ENCODE results near the gene NME7.

NME7 gene

DNA sequence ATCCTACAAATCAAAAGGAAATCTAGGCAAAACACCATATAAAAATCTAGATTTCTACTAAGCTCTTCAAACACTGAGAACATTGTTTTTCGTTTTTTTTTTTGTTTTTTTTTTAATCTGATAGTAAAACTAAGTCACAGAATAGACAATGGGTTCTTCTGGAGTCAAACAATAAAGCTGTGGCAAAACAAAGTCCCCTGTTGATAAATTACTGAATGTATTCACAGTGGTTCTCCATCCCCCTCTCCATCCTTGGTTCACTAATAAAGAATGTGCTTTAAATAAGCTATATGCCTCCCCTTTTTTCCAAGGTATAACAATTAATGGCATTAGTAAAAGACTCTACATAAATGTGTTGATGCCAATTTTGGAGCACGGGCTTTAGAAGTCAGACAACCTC lies 277.8 kb downstream of the NME7 start:
- TF ChIP-seq, protein P1, sequence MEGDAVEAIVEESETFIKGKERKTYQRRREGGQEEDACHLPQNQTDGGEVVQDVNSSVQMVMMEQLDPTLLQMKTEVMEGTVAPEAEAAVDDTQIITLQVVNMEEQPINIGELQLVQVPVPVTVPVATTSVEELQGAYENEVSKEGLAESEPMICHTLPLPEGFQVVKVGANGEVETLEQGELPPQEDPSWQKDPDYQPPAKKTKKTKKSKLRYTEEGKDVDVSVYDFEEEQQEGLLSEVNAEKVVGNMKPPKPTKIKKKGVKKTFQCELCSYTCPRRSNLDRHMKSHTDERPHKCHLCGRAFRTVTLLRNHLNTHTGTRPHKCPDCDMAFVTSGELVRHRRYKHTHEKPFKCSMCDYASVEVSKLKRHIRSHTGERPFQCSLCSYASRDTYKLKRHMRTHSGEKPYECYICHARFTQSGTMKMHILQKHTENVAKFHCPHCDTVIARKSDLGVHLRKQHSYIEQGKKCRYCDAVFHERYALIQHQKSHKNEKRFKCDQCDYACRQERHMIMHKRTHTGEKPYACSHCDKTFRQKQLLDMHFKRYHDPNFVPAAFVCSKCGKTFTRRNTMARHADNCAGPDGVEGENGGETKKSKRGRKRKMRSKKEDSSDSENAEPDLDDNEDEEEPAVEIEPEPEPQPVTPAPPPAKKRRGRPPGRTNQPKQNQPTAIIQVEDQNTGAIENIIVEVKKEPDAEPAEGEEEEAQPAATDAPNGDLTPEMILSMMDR (IDR thresholded peaks at IDR 0.05; ENCODE audit: unreplicated experiment in 3 of 3), result no peak
- Mint-ChIP-seq H3K27me3 (ENCODE audit: low read depth) (peaks cover 4% of the 10 kb centered on the region), H3K27ac (no peak overlapping the region), H3K4me3 (no peak overlapping the region), H3K36me3 (ENCODE audit: low read depth) (no peaks in the 10 kb centered on the region), H3K9me3 (no peaks in the 10 kb centered on the region), H3K4me1 (no peaks in the 10 kb centered on the region)

DNA sequence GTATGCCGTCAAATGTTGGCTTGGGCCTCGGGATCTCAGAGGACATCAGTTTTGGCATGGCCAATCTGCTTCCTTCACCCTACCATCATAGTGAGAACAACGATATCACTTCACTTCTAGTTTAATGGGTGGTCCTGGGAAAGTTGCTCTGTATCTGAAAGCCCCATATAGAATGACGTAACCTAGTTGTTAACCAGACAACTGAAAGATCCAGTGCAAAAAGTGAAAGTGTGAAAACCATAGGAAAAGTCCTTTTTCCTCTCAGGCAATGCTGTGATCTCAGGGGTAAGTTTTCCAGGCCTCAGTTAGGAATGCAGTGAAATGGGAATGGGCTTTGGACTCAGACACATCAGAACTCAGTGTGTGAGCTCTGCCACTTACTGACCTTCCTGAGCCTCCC lies 279.7 kb downstream of the NME7 start:
- no peak overlapping the region for H3K27ac Mint-ChIP-seq
- H3K4me1 Mint-ChIP-seq, result no peaks in the 10 kb centered on the region
- no peak overlapping the region for H3K4me3 Mint-ChIP-seq
- H3K27me3 Mint-ChIP-seq (ENCODE audit: low read depth), result peaks cover 4% of the 10 kb centered on the region
- TF ChIP-seq, protein P1 (IDR thresholded peaks at IDR 0.05; ENCODE audit: unreplicated experiment in 3 of 3), result no peak
- no peaks in the 10 kb centered on the region for H3K36me3 Mint-ChIP-seq (ENCODE audit: low read depth)
- H3K9me3 Mint-ChIP-seq, result no peaks in the 10 kb centered on the region

DNA sequence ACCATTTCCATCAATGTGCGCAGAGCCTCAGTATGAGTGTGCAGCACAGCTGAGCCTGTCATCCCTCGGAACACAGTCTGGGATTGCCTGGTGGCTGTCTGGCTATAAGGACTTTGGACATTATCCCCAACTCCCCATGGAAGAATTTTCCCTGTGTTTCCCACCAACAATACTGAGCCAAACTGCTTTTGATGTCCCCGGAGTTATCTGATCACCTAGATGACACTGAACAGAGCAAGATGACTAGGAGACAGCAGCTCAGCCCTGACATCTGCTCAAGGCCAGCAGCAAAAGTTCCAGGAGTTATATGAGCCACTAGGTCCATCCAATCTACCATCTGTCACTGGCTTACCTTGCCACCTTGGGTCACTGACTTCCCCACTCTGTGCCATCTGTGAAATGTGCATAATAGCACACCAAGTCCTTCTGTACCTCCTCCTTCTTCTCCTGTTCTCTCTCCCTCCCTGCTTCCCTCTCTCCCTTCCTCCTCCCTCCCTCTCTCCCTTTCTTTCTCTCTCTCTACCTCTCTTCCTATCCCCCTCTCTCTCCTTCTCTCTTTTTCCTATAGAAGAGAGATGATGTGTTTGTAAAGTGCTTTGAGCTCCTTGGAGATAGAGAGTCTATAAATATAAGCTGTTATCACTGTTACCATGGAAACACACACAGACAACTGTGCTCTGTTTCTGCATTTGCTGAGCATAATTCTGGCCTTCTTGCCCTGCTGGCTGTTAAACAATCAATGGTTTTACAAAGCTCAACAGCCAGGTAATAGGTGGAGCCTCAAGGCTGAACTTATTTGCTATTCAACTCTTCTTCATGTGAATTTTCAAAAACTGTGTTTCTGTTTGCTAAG lies 280.8 kb downstream of the NME7 start:
- H3K27me3 Mint-ChIP-seq (ENCODE audit: low read depth), result peaks cover 4% of the 10 kb centered on the region

DNA sequence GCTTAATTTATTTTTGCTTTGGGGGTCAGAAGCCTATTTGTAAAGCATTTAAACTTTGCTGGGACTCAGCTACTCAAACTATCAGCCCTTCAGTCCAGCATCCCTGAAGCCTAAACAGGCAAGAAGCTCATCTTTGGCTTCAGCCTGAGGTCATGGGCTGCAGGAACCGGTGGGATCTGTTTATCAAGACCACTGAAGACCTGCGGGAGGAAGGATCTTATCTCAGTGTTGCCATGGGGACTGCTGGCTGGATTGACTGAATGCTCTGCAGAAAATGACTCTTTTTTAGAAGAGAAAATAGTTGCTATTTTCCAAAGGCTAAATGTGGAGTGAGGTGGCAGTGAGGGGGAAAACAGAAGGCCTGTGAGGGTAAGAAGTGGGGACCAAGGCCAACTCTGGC lies 281.7 kb downstream of the NME7 start:
- Mint-ChIP-seq H3K36me3 (ENCODE audit: low read depth) (no peaks in the 10 kb centered on the region), H3K27ac (no peak overlapping the region), H3K4me1 (no peaks in the 10 kb centered on the region), H3K4me3 (no peak overlapping the region), H3K27me3 (ENCODE audit: low read depth) (peaks cover 4% of the 10 kb centered on the region), H3K9me3 (no peaks in the 10 kb centered on the region)
- TF ChIP-seq, protein P1 (IDR thresholded peaks at IDR 0.05; ENCODE audit: unreplicated experiment in 3 of 3), result no peak

More for the DNA sequence above, 280.8 kb downstream of the NME7 start:
- Mint-ChIP-seq H3K4me1 (no peaks in the 10 kb centered on the region), H3K4me3 (no peak overlapping the region), H3K27ac (no peak overlapping the region), H3K9me3 (no peaks in the 10 kb centered on the region), H3K36me3 (ENCODE audit: low read depth) (no peaks in the 10 kb centered on the region)
- TF ChIP-seq, protein P1 (IDR thresholded peaks at IDR 0.05; ENCODE audit: unreplicated experiment in 3 of 3), result no peak
